Astrocyte of the cerebellum (primary cell): ENCODE measurements around the gene OR10H1.
"Not testable (repeated sequence)": the region's sequence is repeated elsewhere in the genome, so short reads cannot be mapped to it uniquely, and the experiment has no call there.

Source experiments
- DNase-seq: peaks from one replicate; pipeline ENCODE4 v3.0.0-alpha.2; 2011; ENCODE audit warnings: low read depth
- H3K4me3 ChIP-seq: 2 replicates; pipeline ENCODE4 v1.5.1; 2011; ENCODE audit warnings: mild to moderate bottlenecking, low read depth, low read length, moderate library complexity
- in situ Hi-C: cut with HindIII; loops from 2 replicates; pipeline ENCODE4 v1.10.0; 2017; ENCODE audit warnings: low sequenced_read_pairs
- TF ChIP-seq, protein P1 (sequence below): IDR thresholded peaks from 2 replicates; pipeline ENCODE4 v1.5.1; 2012; ENCODE audit warnings: low read length, low read depth, moderate library complexity, mild to moderate bottlenecking; ENCODE audit errors: missing control alignments

The OR10H1 gene

GRCh38 chr19:15810335-15810734 is 5.1 kb downstream of the OR10H1 start:
- TF ChIP-seq, protein P1, sequence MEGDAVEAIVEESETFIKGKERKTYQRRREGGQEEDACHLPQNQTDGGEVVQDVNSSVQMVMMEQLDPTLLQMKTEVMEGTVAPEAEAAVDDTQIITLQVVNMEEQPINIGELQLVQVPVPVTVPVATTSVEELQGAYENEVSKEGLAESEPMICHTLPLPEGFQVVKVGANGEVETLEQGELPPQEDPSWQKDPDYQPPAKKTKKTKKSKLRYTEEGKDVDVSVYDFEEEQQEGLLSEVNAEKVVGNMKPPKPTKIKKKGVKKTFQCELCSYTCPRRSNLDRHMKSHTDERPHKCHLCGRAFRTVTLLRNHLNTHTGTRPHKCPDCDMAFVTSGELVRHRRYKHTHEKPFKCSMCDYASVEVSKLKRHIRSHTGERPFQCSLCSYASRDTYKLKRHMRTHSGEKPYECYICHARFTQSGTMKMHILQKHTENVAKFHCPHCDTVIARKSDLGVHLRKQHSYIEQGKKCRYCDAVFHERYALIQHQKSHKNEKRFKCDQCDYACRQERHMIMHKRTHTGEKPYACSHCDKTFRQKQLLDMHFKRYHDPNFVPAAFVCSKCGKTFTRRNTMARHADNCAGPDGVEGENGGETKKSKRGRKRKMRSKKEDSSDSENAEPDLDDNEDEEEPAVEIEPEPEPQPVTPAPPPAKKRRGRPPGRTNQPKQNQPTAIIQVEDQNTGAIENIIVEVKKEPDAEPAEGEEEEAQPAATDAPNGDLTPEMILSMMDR, result no peak
- in situ Hi-C loops, result no loop called here
- H3K4me3 ChIP-seq, result no peak overlapping the region

GRCh38 chr19:15794279-15794678 is 21.2 kb downstream of the OR10H1 start:
- in situ Hi-C loops, H3K4me3 ChIP-seq, DNase-seq: not testable (repeated sequence)

More at GRCh38 chr19:15810335-15810734, 5.1 kb downstream of the OR10H1 start:
- DNase-seq, result no peak

GRCh38 chr19:15790096-15790495 is 25.4 kb downstream of the OR10H1 start:
- in situ Hi-C loops, result no loop called here
- TF ChIP-seq, protein P1, result no peak
- DNase-seq, result no peak
- no peak overlapping the region for H3K4me3 ChIP-seq

DNA sequence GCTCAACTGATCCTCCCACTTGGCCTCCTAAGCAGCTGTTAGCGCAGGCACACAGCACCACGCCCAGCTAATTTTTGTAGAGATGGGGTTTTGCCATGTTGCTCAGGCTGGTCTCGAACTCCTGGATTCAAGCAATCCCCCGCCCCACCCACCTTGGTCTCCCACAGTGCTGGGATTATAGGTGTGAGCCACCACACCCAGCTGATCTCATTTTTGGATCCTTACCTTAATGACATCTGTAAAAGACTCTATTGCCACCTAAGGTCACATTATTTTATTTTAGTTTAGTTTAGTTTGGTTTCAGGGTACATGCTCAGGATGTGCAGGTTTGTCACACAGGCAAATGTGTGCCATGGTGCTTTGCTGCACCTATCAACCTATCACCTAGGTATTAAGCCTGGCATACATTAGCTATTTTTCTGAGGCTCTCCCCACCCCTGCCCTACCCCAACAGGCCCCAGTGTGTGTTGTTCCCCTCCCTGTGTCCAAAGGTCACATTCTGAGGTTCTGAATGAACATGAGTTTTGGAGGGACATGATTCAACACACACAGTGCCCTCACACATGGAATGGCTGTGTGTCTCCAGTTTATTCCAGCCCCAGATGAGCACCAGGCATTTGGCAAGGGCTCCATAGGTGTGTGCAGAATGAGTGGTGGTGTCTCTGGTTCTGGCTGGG is 26.7 kb downstream of the OR10H1 start:
- no peak for DNase-seq
- TF ChIP-seq, protein P1, result no peak
- in situ Hi-C loops, result no loop called here
- H3K4me3 ChIP-seq, result no peak overlapping the region

- no peak within 1 kb of the TSS for H3K4me3 ChIP-seq
- DNase-seq, result no peak
- TF ChIP-seq, protein P1, result no peak
- in situ Hi-C loops, result no loop called here
These were observed 27.8 kb downstream of the OR10H1 start, which contains the start of gene OR10H5 for GRCh38 chr19:15787611-15788155. OR10H5 (plus strand) TSS chr19:15787661; CDS start chr19:15794049, 6,388 bp downstream.

GRCh38 chr19:15782896-15783295 is 32.6 kb downstream of the OR10H1 start:
- H3K4me3 ChIP-seq, DNase-seq, in situ Hi-C loops: not testable (repeated sequence)

- TF ChIP-seq, protein P1, result no peak
- in situ Hi-C loops, result no loop called here
- no peak overlapping the region for H3K4me3 ChIP-seq
- no peak for DNase-seq
These were observed 33.3 kb downstream of the OR10H1 start for GRCh38 chr19:15782211-15782610.
